Uterus (tissue), 4 donors: Measurements from ENCODE around the gene RPAP2. TPM values are rescaled to one million over a fixed set of nuclear protein-coding genes. Genes with fewer than 3 reads are reported as not detected.

Source experiments
- DNase-seq, 2 donors: peaks; one replicate each; pipeline ENCODE4 v3.0.0-alpha.2; 2019 to 2020
- H3K27ac ChIP-seq, 2 donors: fragments of 200-600 bp; sonication (generic); 1 replicate in 1 of 2; 2 replicates in 1 of 2; pipeline ENCODE4 v1.5.1; 2016 to 2018
- H3K27me3 ChIP-seq, 2 donors: fragments of 200-600 bp; sonication (generic); one replicate each; pipeline ENCODE4 v1.5.1; 2018 to 2019; ENCODE audit warnings: control low read depth in 1 of 2
- H3K36me3 ChIP-seq, 2 donors: fragments of 200-600 bp; sonication (generic); one replicate each; pipeline ENCODE4 v1.5.1; 2019; ENCODE audit warnings: control low read depth in 1 of 2
- H3K4me1 ChIP-seq, 2 donors: fragments of 200-600 bp; sonication (generic); one replicate each; pipeline ENCODE4 v1.5.1; 2018 to 2019; ENCODE audit warnings: control low read depth in 1 of 2
- H3K4me3 ChIP-seq, 2 donors: fragments of 200-600 bp; sonication (generic); 1 replicate in 1 of 2; 2 replicates in 1 of 2; pipeline ENCODE4 v1.5.1; 2018 to 2019; ENCODE audit warnings: mild to moderate bottlenecking in 1 of 2
- H3K9me3 ChIP-seq, 2 donors: fragments of 200-600 bp; sonication (generic); one replicate each; pipeline ENCODE4 v1.5.1; 2019; ENCODE audit warnings: control low read depth in 1 of 2
- POLR2A ChIP-seq, 2 donors: fragments of 450-650 bp; IDR thresholded peaks; one replicate each; pipeline ENCODE4 v1.6.1; 2016; ENCODE audit warnings: antibody characterized with exemption in 2 of 2, mild to moderate bottlenecking in 1 of 2, moderate library complexity in 1 of 2
- intact Hi-C: fragments of 100-400 bp; cut with DNase I; formaldehyde crosslinking; loops from one replicate; pipeline ENCODE4 v1.15.1; 2023; ENCODE audit warnings: low total_unique reads
- total RNA-seq, 4 donors: library from RNA; depleted of rRNA in 3 of 4; stranded (reverse); fragments of >200 nt in 3 of 4; gene quantifications; one replicate each; pipeline versions ENCODE4 v1.1.0 to v1.2.4, GENCODE V29; 2014 to 2023
- TF ChIP-seq, protein P1 (sequence below), 4 experiments: fragments of 200-600 bp in 2 of 4; fragments of 450-650 bp in 2 of 4; sonication (generic) in 2 of 4; IDR thresholded peaks; one replicate each; pipeline ENCODE4 v1.5.1; 2016 to 2019; ENCODE audit warnings: antibody characterized with exemption in 4 of 4, mild to moderate bottlenecking in 2 of 4, moderate library complexity in 1 of 4
- donor health status: DM: yes; HTN: yes; CAD: no.

RPAP2 gene
- total RNA-seq, 4 donors from 2014 or later = 7.6 to 131 (median 54.9) TPM

DNA sequence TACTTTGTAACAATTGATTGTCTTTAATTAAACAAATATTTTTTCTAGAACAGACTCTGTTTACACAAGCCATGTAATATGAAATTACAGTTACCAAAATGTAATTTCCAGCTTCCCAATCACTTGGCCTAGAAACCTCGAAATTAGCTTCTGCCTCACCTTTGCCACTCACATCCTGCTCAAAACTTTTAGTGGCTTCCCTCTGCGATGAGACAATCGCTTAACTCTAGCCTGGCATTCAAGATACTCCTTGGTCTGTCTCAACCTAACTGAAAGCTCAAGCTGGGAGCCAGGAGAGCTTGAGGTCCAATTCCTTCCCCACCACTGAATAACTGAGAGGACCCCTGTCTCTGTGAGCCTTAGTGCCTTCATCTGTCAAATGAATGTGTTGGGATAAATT lies 145.0 kb downstream of the RPAP2 start:
- H3K9me3 ChIP-seq = no peaks in the 10 kb centered on the region
- no peaks in the 10 kb centered on the region for H3K36me3 ChIP-seq
- intact Hi-C loops = no loop called here
- no peak for DNase-seq
- H3K4me1 ChIP-seq = no peaks in the 10 kb centered on the region
- no peak for TF ChIP-seq POLR2A (IDR thresholded peaks at IDR 0.05)
- TF ChIP-seq, protein P1, sequence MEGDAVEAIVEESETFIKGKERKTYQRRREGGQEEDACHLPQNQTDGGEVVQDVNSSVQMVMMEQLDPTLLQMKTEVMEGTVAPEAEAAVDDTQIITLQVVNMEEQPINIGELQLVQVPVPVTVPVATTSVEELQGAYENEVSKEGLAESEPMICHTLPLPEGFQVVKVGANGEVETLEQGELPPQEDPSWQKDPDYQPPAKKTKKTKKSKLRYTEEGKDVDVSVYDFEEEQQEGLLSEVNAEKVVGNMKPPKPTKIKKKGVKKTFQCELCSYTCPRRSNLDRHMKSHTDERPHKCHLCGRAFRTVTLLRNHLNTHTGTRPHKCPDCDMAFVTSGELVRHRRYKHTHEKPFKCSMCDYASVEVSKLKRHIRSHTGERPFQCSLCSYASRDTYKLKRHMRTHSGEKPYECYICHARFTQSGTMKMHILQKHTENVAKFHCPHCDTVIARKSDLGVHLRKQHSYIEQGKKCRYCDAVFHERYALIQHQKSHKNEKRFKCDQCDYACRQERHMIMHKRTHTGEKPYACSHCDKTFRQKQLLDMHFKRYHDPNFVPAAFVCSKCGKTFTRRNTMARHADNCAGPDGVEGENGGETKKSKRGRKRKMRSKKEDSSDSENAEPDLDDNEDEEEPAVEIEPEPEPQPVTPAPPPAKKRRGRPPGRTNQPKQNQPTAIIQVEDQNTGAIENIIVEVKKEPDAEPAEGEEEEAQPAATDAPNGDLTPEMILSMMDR (IDR thresholded peaks at IDR 0.05) = no peak
- no peaks in the 10 kb centered on the region for H3K27me3 ChIP-seq
- no peak overlapping the region for H3K4me3 ChIP-seq
- no peak overlapping the region for H3K27ac ChIP-seq

DNA sequence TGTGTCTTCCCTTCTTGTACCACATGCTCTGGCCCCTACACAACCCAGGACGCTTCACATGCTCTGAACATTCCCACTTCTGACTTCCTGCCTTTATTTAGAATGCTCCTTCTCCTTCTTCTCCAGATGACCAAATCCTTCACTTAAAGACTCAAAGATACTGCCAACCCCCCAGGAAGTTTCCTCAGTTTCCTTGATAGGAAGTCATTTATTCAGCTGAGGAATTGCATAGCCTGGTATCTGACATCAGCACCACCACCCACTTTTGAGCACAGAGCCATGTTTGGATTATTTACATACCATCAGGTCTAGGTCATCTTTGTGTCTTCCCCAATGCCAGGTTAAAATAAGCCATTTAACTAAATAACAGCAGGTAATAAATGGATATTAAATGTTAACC lies 145.5 kb downstream of the RPAP2 start:
- intact Hi-C loops = no loop called here
- Histone ChIP-seq H3K4me1 (no peaks in the 10 kb centered on the region), H3K27ac (no peak overlapping the region), H3K9me3 (no peaks in the 10 kb centered on the region), H3K36me3 (no peaks in the 10 kb centered on the region), H3K4me3 (no peak overlapping the region), H3K27me3 (no peaks in the 10 kb centered on the region)
- TF ChIP-seq, protein P1 (IDR thresholded peaks at IDR 0.05) = no peak
- TF ChIP-seq POLR2A (IDR thresholded peaks at IDR 0.05) = no peak
- DNase-seq = no peak

DNA sequence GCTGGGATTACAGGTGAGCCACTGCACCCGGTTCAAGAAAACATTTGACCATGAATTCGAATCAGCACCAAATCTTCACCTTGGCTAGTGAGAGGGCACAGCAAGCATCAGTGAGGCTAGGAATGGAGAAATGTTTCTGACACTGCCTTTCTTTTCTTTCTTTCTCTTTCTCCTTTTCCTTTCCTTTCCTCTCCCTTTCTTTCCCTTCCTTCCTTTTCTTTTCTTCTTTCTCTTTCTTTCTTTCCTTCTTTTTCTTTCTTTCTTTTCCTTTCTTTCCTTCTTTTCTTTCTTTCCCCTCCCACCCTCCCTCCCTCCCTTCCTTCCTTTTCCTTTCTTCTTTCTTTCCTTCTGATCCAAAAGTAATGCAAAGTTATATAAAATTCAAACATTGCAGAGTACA lies 147.0 kb downstream of the RPAP2 start:
- TF ChIP-seq, protein P1 (IDR thresholded peaks at IDR 0.05) = no peak
- TF ChIP-seq POLR2A (IDR thresholded peaks at IDR 0.05) = no peak
- Histone ChIP-seq H3K36me3 (no peaks in the 10 kb centered on the region), H3K27ac (no peak overlapping the region), H3K4me3 (no peak overlapping the region), H3K4me1 (no peaks in the 10 kb centered on the region), H3K27me3 (no peaks in the 10 kb centered on the region), H3K9me3 (no peaks in the 10 kb centered on the region)
- no peak for DNase-seq
- intact Hi-C loops = no loop called here

DNA sequence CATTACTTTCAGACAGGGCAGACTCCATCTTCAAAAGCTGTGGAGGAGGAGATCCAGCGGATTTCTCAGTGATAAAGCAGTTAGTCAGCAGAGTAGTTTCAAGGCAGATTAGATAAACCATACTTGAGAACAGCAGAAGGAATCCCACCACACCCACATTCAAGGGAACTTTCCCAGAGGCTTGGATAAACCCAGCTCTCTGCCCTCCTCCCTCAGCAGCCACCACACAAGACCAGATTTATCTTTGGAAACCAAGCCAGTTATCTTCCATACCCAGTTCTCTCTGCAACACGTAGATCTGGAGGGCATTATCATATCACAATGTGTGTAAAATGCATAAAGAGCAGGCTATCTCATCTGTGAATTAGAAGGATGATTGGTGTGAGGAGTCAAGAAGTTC lies 147.7 kb downstream of the RPAP2 start:
- H3K27me3 ChIP-seq = no peaks in the 10 kb centered on the region
- TF ChIP-seq POLR2A (IDR thresholded peaks at IDR 0.05) = no peak
- TF ChIP-seq, protein P1 (IDR thresholded peaks at IDR 0.05) = no peak
- H3K4me3 ChIP-seq = no peak overlapping the region
- intact Hi-C loops = no loop called here
- no peaks in the 10 kb centered on the region for H3K4me1 ChIP-seq
- H3K9me3 ChIP-seq = no peaks in the 10 kb centered on the region
- no peak for DNase-seq
- H3K36me3 ChIP-seq = no peaks in the 10 kb centered on the region
- no peak overlapping the region for H3K27ac ChIP-seq

DNA sequence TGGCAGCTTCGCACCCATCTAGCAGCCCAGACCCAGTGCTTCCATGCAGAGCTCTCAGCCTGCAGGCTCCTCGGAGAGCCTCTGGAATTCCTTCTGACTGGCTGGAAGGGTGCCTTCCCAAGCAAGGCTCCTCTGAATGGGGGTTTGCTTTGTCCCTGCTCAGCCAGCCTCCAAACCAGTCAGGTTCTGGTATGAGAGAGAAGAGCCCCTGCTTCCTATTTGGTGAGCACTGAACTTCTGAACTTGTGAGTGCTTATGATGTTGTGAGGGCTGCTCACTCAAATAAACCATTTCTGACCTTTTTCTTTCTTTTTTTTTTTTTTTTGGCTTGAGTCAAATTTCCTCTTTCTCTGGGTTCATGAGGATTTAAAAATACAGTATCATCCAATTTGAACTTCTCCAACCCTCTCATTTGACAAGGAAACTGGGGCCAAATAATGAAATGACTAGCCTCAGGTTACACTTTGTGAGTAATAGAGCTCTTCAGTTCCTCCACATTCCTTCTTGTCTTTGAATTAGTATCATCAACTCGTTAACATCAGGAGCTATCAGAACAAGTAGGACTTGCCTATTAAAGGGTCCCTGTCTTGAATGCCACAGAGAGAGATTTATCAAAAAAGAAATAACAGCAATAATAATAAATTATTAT lies 148.3 kb downstream of the RPAP2 start:
- Histone ChIP-seq H3K4me1 (no peaks in the 10 kb centered on the region), H3K27me3 (no peaks in the 10 kb centered on the region), H3K9me3 (no peaks in the 10 kb centered on the region), H3K27ac (no peak overlapping the region), H3K36me3 (no peaks in the 10 kb centered on the region), H3K4me3 (no peak overlapping the region)
- TF ChIP-seq POLR2A (IDR thresholded peaks at IDR 0.05) = no peak
- TF ChIP-seq, protein P1 (IDR thresholded peaks at IDR 0.05) = no peak
- intact Hi-C loops = no loop called here
- no peak for DNase-seq
